PC-9 (cell line): ENCODE measurements around the gene RPL29. TPM values are rescaled to one million over a fixed set of nuclear protein-coding genes. Genes with fewer than 3 reads are reported as not detected.
"Not testable (repeated sequence)": the region's sequence is repeated elsewhere in the genome, so short reads cannot be mapped to it uniquely, and the experiment has no call there.

Experiments
- BruUV-seq: library from RNA; stranded (reverse); fragments of 400-500 nt; replicated peaks from 2 replicates; lab custom pipeline; 2021; lab: Mats Ljungman, UMichigan
- CTCF ChIA-PET: fragments of 300-600 bp; sonication (Branson Sonifier 250); formaldehyde crosslinking; loops from one replicate; lab custom pipeline; 2022; ENCODE audit warnings: antibody characterized with exemption; lab: Charles Lee
- POLR2A ChIA-PET: fragments of 300-600 bp; sonication (Branson Sonifier 250); formaldehyde crosslinking; loops from one replicate; lab custom pipeline; 2022; ENCODE audit warnings: antibody characterized with exemption; ENCODE audit not compliant: unreplicated experiment; lab: Charles Lee
- DNase-seq, 2 experiments: peaks; one replicate each; pipeline versions ENCODE4 v3.0.0 to v3.0.0-alpha.2; 2015 to 2022; ENCODE audit warnings: mixed read lengths in 1 of 2
- H2AFZ ChIP-seq: fragments of 200-600 bp; sonication (generic); 2 replicates; pipeline ENCODE4 v1.8.1; 2017; ENCODE audit warnings: antibody characterized with exemption
- H3F3A ChIP-seq: fragments of 200-600 bp; sonication (generic); 2 replicates; pipeline ENCODE4 v1.8.1; 2017; ENCODE audit warnings: antibody characterized with exemption, mild to moderate bottlenecking, low read depth; ENCODE audit not compliant: insufficient read depth
- H3K27ac ChIP-seq: fragments of 200-600 bp; sonication (generic); 2 replicates; pipeline ENCODE4 v1.6.1; 2016; ENCODE audit warnings: mixed run types
- H3K27me3 ChIP-seq: fragments of 200-600 bp; sonication (generic); 2 replicates; pipeline ENCODE4 v1.6.1; 2016; ENCODE audit warnings: low read depth, mixed run types; ENCODE audit not compliant: insufficient read depth
- H3K36me3 ChIP-seq: fragments of 200-600 bp; sonication (generic); 2 replicates; pipeline ENCODE4 v1.6.1; 2016; ENCODE audit warnings: low read depth, mixed run types
- H3K4me1 ChIP-seq: fragments of 200-600 bp; sonication (generic); replicated peaks from 2 replicates; pipeline ENCODE4 v1.6.1; 2016; ENCODE audit warnings: mixed run types; ENCODE audit not compliant: insufficient read depth
- H3K4me2 ChIP-seq: fragments of 200-600 bp; sonication (generic); 2 replicates; pipeline ENCODE4 v1.6.1; 2017; ENCODE audit warnings: mixed run types
- H3K4me3 ChIP-seq: fragments of 200-600 bp; sonication (generic); 2 replicates; pipeline ENCODE4 v1.6.1; 2016; ENCODE audit warnings: mixed run types
- H3K79me2 ChIP-seq: fragments of 200-600 bp; sonication (generic); 2 replicates; pipeline ENCODE4 v1.6.1; 2017; ENCODE audit warnings: low read depth, mixed run types
- H3K9me2 ChIP-seq: fragments of 200-600 bp; sonication (generic); 2 replicates; pipeline ENCODE4 v1.8.1; 2017; ENCODE audit warnings: mild to moderate bottlenecking; ENCODE audit not compliant: insufficient read depth
- H3K9me3 ChIP-seq: fragments of 200-600 bp; sonication (generic); 2 replicates; pipeline ENCODE4 v1.8.1; 2016; ENCODE audit warnings: low read depth; ENCODE audit not compliant: insufficient read depth
- H4K20me1 ChIP-seq: fragments of 200-600 bp; sonication (generic); 2 replicates; pipeline ENCODE4 v1.8.1; 2017; ENCODE audit not compliant: insufficient read depth
- CTCF ChIP-seq: fragments of 200-600 bp; sonication (generic); conservative IDR thresholded peaks from 2 replicates; pipeline ENCODE4 v1.6.1; 2017; ENCODE audit warnings: mixed run types, antibody characterized with exemption, mild to moderate bottlenecking, moderate library complexity
- EZH2 ChIP-seq: fragments of 200-600 bp; sonication (generic); IDR thresholded peaks from 2 replicates; pipeline ENCODE4 v1.8.0; 2017; ENCODE audit warnings: antibody characterized with exemption, low read depth
- intact Hi-C: fragments of 100-400 bp; cut with micrococcal nuclease; formaldehyde crosslinking; loops from one replicate; pipeline ENCODE4 v1.10.0; 2022; ENCODE audit not compliant: unreplicated experiment
- total RNA-seq: library from RNA; stranded (reverse); gene quantifications from 2 replicates; pipeline ENCODE4 v1.2.3, GENCODE V29; 2021

The RPL29 gene
- total RNA-seq, 1 experiment from 2014 or later = 1,278 TPM

GRCh38 chr3:52034212-52034611 is 38.5 kb upstream of the RPL29 start:
- no peak for DNase-seq
- Histone ChIP-seq H3F3A (no peaks in the 10 kb centered on the region), H3K4me3 (no peak overlapping the region), H3K4me1 (no peaks in the 10 kb centered on the region), H3K4me2 (no peak overlapping the region), H3K36me3 (no peaks in the 10 kb centered on the region), H4K20me1 (no peaks in the 10 kb centered on the region; the same call in 1 of the 2 replicates), H3K9me2 (no peaks in the 10 kb centered on the region), H3K79me2 (no peaks in the 10 kb centered on the region), H3K27me3 (no peaks in the 10 kb centered on the region), H2AFZ (no peak overlapping the region), H3K9me3 (no peaks in the 10 kb centered on the region), H3K27ac (no peak overlapping the region)
- BruUV-seq = no TSS peak
- CTCF ChIA-PET = no interaction called here
- no peak for TF ChIP-seq CTCF
- TF ChIP-seq EZH2 = no peak
- POLR2A ChIA-PET = no interaction called here
- intact Hi-C loops = no loop called here

- intact Hi-C loops, H3K27ac ChIP-seq, H3K79me2 ChIP-seq, BruUV-seq, H3F3A ChIP-seq, H3K27me3 ChIP-seq, H3K36me3 ChIP-seq, H4K20me1 ChIP-seq, H3K4me3 ChIP-seq, H2AFZ ChIP-seq, H3K9me2 ChIP-seq, H3K4me2 ChIP-seq, POLR2A ChIA-PET, H3K9me3 ChIP-seq, CTCF ChIA-PET, H3K4me1 ChIP-seq, DNase-seq: not testable (repeated sequence)
These were observed 38.1 kb upstream of the RPL29 start for GRCh38 chr3:52033748-52034147.

GRCh38 chr3:52032702-52033408 is 37.2 kb upstream of the RPL29 start:
- Histone ChIP-seq H3K9me2 (no peaks in the 10 kb centered on the region), H3K79me2 (no peaks in the 10 kb centered on the region), H3K4me1 (no peaks in the 10 kb centered on the region), H3K27ac (no peak overlapping the region), H2AFZ (no peak overlapping the region), H4K20me1 (no peaks in the 10 kb centered on the region; the same call in 1 of the 2 replicates), H3F3A (no peaks in the 10 kb centered on the region), H3K4me3 (no peak overlapping the region), H3K36me3 (no peaks in the 10 kb centered on the region), H3K9me3 (no peaks in the 10 kb centered on the region), H3K4me2 (no peak overlapping the region), H3K27me3 (no peaks in the 10 kb centered on the region)
- intact Hi-C loops = no loop called here
- TF ChIP-seq EZH2 (no peak), CTCF (no peak)
- ChIA-PET CTCF (no interaction called here), POLR2A (no interaction called here)
- no TSS peak for BruUV-seq
- DNase-seq = no peak

- ChIA-PET CTCF (no interaction called here), POLR2A (no interaction called here)
- Histone ChIP-seq H3K36me3 (no peaks in the 10 kb centered on the region), H3K9me3 (no peaks in the 10 kb centered on the region), H3K79me2 (no peaks in the 10 kb centered on the region), H3K27me3 (no peaks in the 10 kb centered on the region), H3K27ac (no peak overlapping the region), H3K9me2 (no peaks in the 10 kb centered on the region), H3F3A (no peaks in the 10 kb centered on the region), H3K4me1 (no peaks in the 10 kb centered on the region), H3K4me2 (no peak overlapping the region), H2AFZ (no peak overlapping the region), H3K4me3 (no peak overlapping the region), H4K20me1 (no peaks in the 10 kb centered on the region; the same call in 1 of the 2 replicates)
- TF ChIP-seq CTCF (no peak), EZH2 (no peak)
- intact Hi-C loops = no loop called here
- DNase-seq = no peak
- BruUV-seq = no TSS peak
These were observed 36.2 kb upstream of the RPL29 start for GRCh38 chr3:52031896-52032295.
